DMS 273 (cell line): Measurements from ENCODE around the gene FAM219A.
"Not testable (repeated sequence)": the region's sequence is repeated elsewhere in the genome, so short reads cannot be mapped to it uniquely, and the experiment has no call there.

Source experiments
- DNase-seq: peaks from one replicate; lab custom pipeline; 2025; ENCODE audit not compliant: unreplicated experiment; lab: John Stamatoyannopoulos, UW

Gene FAM219A

GRCh38 chr9:34446468-34446891 is 11.9 kb downstream of the FAM219A start:
- DNase-seq: no peak

GRCh38 chr9:34443976-34444375 is 14.4 kb downstream of the FAM219A start:
- DNase-seq: peak; percentile 73

GRCh38 chr9:34443533-34443932 is 14.8 kb downstream of the FAM219A start:
- DNase-seq: peak; percentile 72

GRCh38 chr9:34442770-34443169 is 15.6 kb downstream of the FAM219A start:
- no peak for DNase-seq

- DNase-seq: peak; percentile 47
These were observed 18.4 kb downstream of the FAM219A start for GRCh38 chr9:34440017-34440416.

GRCh38 chr9:34438465-34438864 is 19.9 kb downstream of the FAM219A start:
- not testable (repeated sequence) for DNase-seq

- not testable (repeated sequence) for DNase-seq
These were observed 20.5 kb downstream of the FAM219A start for GRCh38 chr9:34437926-34438307.

- DNase-seq: peak; percentile 87
These were observed 21.1 kb downstream of the FAM219A start for GRCh38 chr9:34437006-34437925.

GRCh38 chr9:34431667-34432066 is 26.7 kb downstream of the FAM219A start:
- DNase-seq: peak; percentile 63

- peak; percentile 87 for DNase-seq
These were observed 27.4 kb downstream of the FAM219A start for GRCh38 chr9:34430843-34431437.

- peak; percentile 86 for DNase-seq
These were observed 29.9 kb downstream of the FAM219A start for GRCh38 chr9:34428325-34428958.

- no peak for DNase-seq
These were observed 31.9 kb downstream of the FAM219A start for GRCh38 chr9:34426347-34427074.

- no peak for DNase-seq
These were observed 38.5 kb downstream of the FAM219A start for GRCh38 chr9:34419716-34420504.

GRCh38 chr9:34417734-34418133 is 40.6 kb downstream of the FAM219A start:
- no peak for DNase-seq

- peak; percentile 51 for DNase-seq
These were observed 45.0 kb downstream of the FAM219A start for GRCh38 chr9:34413231-34413852.

- DNase-seq: no peak
These were observed 46.0 kb downstream of the FAM219A start for GRCh38 chr9:34412336-34412735.

GRCh38 chr9:34409154-34409553 is 49.2 kb downstream of the FAM219A start:
- no peak for DNase-seq

- peak; percentile 59 for DNase-seq
These were observed 50.2 kb downstream of the FAM219A start for GRCh38 chr9:34408173-34408572.

- no peak for DNase-seq
These were observed 52.2 kb downstream of the FAM219A start for GRCh38 chr9:34406219-34406618.

GRCh38 chr9:34405719-34406118 is 52.7 kb downstream of the FAM219A start:
- no peak for DNase-seq
